Measurements from ENCODE around the gene CACNA1B.

Gene CACNA1B

DNA sequence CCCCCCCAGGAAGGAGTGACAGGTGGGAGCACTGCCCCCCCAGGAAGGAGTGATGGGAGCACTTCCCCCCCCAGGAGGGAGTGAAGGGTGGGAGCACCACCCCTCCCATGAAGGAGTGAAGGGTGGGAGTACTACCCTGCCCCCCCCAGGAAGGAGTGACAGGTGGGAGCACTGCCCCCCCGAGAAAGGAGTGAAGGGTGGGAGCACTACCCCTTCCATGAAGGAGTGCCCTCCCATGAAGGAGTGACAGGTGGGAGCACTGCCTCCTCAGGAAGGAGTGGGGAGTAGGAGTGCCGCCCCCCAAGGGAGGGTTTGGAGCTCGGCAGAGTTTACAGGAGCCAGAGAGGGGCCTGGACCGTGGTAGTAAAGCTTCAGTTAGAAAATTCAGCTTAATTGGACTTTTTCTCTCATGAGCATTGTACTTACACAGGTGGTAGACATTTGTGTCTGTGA lies 100.7 kb downstream of the CACNA1B start:
- no peak for TF ChIP-seq CTCF (IDR thresholded peaks at IDR 0.05; ENCODE audit: borderline replicate concordance, insufficient read depth, low read depth, low read length)
- no peak overlapping the region for H3K4me3 ChIP-seq (ENCODE audit: low read depth, low read length)

- H3K4me3 ChIP-seq (ENCODE audit: low read depth, low read length), result no peak overlapping the region
- TF ChIP-seq CTCF (IDR thresholded peaks at IDR 0.05; ENCODE audit: borderline replicate concordance, insufficient read depth, low read depth, low read length), result no peak
These were observed 104.6 kb downstream of the CACNA1B start for GRCh38 chr9:137982200-137982599.

GRCh38 chr9:137984005-137984404 lies 106.4 kb downstream of the CACNA1B start:
- no peak for TF ChIP-seq CTCF (IDR thresholded peaks at IDR 0.05; ENCODE audit: borderline replicate concordance, insufficient read depth, low read depth, low read length)
- no peak overlapping the region for H3K4me3 ChIP-seq (ENCODE audit: low read depth, low read length)

- TF ChIP-seq CTCF (IDR thresholded peaks at IDR 0.05; ENCODE audit: borderline replicate concordance, insufficient read depth, low read depth, low read length), result no peak
- H3K4me3 ChIP-seq (ENCODE audit: low read depth, low read length), result no peak overlapping the region
These were observed 107.1 kb downstream of the CACNA1B start for GRCh38 chr9:137984520-137985257.

DNA sequence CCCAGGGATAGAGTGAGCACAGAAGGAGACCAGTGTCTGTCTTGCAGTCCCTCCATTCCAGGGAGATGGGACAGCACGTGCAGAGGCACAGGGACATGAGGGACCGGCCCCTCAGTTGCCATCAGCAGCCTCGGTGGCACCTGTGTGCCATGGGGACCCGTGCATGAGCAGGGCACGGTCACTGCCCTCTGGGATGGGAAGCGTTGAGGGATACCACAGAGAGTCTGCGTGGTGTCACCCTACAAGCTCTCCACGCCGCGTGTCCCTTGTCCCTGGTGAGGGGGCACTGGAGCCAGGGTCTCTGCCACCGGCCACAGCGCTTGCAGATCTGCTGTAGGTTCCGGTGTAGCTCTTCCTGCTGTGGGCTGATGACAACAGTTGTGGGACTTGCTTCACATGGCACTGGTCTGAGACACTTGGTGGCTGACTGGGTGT lies 108.1 kb downstream of the CACNA1B start:
- no peak for TF ChIP-seq CTCF (IDR thresholded peaks at IDR 0.05; ENCODE audit: borderline replicate concordance, insufficient read depth, low read depth, low read length)
- H3K4me3 ChIP-seq (ENCODE audit: low read depth, low read length), result no peak overlapping the region

DNA sequence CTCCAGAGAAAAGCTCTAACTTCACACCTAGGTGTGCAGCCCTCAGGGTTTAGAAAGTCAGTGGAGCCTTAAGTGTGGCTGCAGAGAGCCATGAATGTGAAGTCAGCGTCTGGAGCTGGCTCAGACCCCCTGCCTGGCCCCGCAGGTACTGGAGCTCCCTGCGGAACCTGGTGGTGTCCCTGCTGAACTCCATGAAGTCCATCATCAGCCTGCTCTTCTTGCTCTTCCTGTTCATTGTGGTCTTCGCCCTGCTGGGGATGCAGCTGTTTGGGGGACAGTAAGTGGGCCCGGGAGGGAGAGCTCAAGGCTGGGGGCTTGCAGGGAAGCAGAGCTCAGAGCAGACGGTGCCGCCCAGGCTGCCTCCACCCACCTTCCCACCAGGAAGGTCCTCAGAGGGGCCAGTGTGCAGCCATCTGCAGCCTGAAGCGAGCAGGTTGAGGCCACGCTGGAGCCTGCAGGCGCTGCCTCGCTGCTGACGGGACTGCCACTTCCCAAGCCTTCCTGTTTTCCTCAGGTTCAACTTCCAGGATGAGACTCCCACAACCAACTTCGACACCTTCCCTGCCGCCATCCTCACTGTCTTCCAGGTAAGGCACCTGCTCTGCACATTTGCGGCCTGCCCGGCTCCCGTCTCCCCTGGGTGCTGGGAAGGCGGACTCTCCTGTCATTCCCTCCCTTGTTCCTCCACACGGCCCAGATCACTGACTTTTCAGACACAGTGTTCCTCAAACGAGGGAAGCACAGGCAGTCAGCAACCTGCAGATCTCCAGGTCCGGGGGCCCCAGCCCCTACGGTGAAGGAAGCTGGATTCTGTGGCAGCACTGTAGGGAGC lies 108.9 kb downstream of the CACNA1B start:
- TF ChIP-seq CTCF (IDR thresholded peaks at IDR 0.05; ENCODE audit: borderline replicate concordance, insufficient read depth, low read depth, low read length), result no peak
- no peak overlapping the region for H3K4me3 ChIP-seq (ENCODE audit: low read depth, low read length)
